ENCODE data around the gene SLC43A2.
"Not testable (repeated sequence)": the region's sequence is repeated elsewhere in the genome, so short reads cannot be mapped to it uniquely, and the experiment has no call there.

Gene SLC43A2

DNA sequence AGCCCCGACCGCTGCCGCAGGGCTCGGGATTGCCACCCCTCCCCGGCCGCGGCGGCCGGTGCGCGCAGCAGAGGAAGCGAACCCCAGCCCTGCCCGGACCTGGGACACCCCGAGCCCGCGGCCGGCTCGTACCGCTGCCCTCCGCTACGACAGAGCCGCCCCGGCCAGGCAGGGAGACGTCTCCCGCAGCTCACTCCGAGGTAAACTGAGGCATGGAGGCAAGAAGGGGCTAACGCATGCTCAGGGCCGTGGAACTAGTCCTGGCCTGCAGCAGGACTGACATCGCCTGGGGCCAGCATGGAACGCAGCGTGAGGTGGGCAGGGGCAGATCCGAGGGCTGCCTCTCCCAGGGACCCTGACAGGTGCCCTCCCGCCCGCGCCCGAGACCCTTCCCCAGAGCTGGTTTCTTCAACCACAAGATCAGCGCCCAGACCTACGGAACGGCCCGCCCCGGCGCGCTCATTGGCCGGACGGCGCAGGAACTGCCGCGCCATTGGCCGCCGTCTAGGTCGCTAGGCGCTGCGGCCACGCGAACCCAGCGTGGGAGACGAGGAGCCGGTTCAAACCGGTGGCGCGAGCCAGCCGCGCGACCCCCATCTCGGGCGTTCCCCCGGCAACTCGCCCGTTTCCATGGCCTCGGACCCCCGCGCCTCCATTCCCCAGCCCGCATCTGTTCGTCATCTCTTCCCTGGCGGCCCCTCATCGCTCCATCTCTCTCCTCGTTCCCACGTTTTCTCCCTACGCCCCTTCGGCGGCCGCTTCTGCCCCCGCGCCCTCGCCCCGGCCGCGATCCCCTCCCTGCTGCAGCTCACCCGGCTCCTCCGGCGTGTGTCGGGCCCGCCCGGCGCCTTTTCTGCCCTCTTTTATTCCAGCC, at the start of gene SLC43A2:
Gene SLC43A2, minus strand, starts transcription at position 853 of the 874 bp plus-strand sequence. CDS start 960 bp downstream, outside the sequence.
- DNase-seq = peak; percentile 98

DNA sequence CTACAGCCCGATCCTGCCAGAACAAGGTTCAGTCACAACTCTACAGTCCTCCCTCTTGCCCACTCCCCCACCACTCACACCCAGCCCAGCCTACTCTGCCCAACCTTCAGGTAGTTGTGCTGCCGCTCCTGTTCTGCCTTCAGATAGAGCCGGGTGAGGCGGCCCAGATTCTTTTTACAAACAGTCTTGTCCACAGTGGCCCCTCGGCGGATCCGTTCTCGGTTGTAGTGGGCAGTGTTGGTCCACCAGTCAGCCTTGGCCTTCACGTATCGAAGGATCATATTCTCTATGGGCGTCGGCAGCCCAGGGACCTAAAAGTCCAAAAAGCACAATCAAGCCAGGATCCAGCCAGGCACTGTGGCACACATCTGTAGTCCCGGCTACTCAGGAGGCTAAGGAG, 47.8 kb upstream of the SLC43A2 start:
- no peak for DNase-seq

DNA sequence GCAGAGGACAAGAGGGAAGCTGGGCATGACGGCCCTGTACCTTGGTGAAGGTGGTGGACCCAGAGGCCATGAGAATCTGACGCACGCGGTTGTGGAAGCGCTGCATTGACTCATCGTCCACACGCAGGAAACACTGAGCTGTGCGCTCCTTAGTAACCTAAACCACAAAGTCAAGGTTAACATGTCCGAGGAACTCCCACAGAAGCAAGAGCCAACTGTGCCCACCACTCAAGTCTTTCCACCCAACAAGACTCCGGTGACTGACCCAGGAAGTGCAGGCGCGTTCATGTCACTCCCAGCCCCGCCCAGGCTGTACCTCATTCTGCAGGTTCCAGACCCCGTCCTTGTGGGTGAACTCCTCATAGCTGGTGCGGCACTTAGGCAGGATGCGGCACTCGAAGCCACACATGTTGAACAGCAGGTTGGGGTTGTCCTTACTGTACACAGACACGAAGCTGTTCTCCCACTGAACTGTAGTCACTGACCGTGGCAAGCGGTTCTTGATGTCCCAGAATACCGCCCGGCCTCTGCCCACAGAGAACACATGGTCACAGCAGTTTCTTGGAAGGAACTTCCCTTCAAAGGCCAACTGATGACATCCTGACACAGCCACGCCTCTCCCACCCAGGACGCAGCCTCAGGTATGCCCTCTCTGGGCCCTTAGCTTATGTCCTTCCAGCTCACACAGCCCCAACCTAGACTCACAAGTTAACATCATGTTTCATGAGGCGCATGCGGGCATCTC, 44.6 kb upstream of the SLC43A2 start:
- DNase-seq = no peak

DNA sequence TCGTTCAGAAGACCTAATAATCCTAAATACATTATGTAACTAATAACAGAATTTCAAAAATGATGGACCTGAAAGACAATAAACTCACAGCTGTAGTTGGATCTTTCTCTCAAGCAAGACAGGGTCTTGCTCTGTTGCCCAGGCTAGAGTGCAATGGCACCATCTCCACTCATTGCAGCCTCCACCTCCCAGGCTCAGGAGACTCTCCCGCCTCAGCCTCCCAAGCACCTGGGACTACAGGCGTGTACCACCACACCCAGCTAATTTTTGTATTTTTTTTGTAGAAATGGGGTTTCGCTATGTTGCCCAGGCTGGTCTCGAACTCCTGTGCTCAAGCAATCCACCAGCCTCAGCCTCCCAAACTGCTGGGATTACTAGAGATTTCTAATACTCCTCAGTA, 35.3 kb upstream of the SLC43A2 start:
- DNase-seq = not testable (repeated sequence)

DNA sequence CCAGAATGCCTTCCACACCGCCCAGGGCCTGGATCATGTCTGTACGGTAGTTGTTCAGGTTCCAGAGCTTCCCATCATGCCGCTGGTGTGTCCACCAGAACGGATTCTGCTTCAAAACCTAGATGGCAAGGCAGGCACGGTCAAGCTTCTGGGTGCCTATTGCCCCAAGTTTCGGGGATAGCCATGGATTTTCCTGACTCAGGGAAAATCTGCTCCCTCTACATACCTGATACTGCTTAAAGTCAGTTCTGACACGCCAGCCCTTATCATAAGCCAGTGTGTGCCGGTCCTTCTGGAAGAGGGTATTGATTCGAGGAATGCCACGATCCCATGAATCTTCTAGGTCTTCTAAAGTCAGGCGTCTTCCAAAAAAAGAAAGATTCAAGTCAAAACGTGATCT, 32.4 kb upstream of the SLC43A2 start:
- no peak for DNase-seq

DNA sequence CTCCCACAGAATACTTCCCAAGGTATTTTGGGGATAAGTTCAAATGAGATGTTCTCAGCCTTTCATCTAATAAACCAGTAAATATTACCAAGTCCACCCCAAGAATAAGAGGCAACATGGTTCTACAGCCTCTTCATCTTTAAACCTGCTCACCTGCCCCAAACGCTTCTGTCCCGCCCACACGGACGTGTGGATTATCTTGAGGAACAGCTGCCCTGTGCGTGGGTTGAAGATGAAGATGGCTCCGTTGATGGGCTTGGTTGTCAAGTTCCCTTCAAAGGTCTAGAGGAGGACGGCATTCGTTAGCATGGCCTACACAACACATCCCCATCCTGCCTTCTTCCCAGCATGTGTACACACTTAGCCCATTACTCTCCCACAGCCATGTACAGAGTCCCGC, 29.5 kb upstream of the SLC43A2 start:
- DNase-seq = no peak

DNA sequence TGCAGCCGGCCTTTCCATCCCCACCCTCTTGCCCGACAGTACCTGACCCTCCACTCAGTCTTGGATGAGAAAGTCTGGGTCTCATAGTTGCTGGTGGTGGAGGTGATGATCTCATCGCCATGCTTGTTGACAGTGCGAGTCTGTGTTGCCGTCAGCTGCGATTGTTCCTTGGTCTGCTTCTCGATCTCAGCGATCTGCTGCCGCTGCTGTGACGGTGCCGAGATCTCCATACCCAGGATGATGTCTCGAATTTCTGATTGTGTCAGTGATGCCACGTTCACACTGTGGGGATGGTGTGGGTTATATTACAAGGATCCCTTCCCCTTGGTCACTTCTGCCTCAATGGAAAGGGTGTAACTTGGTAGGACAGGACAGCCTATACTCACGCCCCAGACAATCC, 25.1 kb upstream of the SLC43A2 start:
- DNase-seq = no peak

DNA sequence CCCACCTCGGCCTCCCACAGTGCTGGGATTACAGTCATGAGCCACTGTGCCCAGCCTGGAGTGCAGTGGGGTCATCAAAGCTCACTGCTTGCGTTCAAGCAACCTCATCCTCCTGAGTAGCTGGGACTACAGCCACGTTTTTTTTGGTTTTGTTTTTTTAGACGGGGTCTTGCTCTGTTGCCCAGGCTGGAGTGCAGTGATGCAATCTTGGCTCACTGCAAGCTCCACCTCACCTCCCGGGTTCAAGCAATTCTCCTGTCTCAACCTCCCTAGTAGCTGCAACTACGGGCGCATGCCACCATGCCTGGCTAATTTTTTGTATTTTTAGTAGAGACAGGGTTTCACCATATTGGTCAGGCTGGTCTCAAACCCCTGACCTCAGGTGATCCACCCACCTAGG, 24.2 kb upstream of the SLC43A2 start:
- not testable (repeated sequence) for DNase-seq

DNA sequence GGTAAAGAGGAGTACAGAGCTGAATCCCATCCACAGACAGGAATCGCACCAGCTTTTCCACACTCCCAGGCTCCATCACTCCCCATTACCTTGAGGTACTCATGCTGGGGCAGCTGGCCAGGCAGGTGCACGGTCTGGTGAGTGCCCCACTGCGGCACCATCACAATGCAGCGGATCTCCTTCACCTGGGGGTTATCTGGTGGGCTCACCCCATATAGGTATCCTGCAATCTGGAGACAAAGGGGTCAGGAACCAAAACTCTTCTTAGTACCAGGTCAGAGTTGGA, 22.9 kb upstream of the SLC43A2 start:
- DNase-seq = no peak

DNA sequence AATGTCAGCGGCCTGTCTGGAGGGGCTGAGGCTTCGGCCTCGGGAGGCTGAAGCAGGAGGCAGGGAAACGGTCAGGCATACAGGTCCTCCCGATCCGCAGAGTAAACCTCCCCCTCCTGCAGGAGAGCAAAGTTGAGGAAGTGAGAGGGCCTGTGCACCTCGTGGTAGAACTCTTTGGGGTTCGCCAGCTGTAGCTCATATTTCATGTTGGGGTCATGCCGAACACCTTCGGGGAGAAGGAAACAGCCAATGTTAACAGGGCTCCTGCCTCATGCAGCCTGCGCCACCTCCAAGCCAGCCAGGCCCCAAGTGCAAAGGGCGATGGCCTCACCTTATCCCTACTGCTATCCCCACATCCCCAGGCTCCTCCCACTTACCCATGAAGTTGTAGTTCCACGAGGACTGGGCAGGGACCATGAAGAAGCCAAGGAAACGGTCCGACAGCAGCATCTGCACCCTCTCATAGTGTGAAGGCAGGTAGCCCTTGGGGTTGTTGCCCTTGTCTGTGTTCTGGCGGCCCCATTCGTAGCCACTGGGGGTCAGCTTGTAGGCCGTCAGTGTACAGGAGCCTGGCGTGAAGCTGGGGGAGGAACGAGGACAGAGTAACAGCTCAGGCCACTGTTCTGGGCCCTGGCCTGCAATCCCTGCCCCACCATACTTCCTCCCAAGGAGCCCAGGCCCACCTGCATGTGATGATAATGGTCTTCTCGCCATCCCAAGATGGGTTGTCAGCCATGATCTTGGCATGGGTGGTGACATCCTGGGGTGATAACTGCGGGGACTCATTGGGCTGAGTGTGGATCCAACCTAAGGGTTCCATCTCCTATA, 22.3 kb upstream of the SLC43A2 start:
- no peak for DNase-seq

DNA sequence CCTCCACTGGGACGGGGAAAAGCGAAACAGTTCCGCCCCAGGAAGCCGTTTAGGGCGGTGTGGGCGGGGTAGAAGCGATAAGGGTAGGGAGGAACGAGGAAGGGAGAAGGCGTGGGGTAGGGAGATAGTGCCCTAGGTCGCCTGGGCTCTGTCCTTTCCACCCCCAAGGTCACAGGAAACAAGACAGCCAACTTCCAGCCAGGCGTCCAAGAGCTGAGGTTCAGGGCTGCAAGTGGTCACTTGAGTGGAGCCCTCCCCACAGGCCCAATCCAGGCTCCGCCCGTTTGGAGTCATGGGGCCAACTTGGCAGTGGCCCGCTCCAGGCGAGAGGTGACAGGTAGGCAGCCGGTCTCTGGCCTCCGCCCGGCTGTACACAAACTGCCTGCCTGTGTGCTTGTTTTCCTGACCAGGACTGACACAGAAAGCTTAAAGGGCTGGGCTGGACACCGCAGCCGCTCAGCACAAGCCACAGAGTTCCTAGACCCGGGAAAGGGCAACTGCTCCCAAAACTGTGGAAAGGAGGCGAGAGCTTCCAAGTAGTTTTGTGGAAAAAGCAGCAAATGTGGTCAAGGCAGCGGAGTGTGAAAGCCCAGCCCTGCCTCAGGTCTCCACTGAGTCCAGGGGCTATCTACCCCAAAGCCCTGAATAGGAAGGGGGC, 21.3 kb upstream of the SLC43A2 start, which contains the start of gene RILP:
Gene RILP, minus strand, starts transcription at position 23 of the 658 bp plus-strand sequence. CDS start 62 bp downstream, outside the sequence.
- peak; percentile 48 for DNase-seq

DNA sequence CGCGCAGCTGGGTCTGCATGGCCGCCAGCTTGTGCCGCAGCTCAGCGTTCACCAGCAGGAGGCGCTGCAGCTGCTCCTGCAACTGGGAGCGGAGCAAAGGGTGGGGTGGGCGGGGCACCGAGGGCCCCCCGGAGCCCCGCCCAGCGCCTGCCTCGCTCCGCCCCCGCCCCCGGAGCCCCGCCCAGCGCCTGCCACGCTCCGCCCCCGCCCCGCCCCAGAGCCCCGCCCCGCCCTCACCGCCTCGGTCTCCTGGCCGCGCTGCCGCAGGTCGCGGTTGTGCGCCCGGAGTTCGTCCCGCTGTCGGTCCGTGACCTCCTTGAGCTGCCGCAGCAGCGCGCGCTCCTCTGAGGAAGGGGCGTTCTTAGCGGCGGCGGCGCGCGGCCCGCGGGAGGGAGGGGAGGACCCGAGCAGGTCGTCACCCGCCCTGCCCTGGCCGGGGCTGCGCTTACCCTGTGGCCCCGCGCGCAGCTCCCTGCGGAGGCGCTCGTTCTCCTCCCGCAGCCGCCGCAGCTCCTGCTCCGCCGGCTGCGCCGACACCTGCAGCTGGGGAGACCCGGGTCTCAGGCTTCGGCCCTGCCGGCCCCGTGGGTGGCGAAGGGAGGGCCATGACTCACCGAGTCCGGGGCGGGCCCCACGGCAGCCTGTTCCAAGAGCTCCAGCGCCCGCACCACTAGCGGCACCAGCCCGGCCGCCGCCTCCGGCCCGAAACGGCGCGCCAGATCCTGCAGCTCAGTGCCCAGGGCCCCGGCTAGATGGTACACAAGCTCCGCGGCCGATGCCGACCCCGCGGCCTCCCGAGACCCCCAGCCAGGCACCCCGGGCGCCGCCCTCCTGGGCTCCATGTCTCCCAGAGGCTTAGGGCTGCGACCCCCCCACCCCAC, 20.6 kb upstream of the SLC43A2 start:
- DNase-seq = peak; percentile 95

DNA sequence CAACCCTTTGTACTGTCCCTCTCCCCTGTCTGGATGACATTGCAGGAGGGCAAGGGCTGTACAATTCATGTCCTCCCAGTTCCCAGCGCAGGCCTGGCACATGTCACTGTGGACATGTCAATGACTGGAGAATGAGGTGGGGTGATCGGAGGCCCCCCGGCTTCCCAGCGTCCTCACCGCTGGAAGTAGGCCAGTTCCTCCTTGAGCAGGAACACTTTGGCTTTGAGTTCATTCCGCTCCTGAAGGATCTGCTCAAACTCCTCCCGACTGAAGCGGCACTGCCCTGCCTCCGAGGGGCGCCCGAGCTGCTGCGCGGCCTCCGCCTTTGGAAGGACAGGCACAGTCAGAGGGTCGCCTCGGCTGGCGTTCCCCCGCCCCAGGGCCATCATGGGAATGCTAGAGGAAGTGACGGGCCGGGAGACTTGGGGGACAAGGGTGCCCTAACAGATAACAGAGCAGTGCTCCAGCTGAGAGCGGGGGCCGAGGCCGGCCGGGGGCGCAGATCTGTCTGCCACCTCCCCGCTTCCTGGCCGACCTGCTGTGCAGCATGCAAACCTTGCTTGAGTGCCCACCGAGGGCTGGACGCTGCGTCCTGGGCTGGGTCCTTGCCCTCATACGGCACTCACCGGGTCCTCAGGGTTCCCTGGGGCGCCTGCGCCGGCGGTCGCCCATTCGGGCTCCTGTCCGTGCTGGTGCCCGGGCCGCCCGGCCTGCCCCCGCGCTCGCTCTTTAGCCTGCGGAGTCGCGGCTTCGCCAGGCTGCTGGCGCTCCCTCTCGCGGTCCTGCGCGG, 19.7 kb upstream of the SLC43A2 start:
- peak; percentile 95 for DNase-seq

DNA sequence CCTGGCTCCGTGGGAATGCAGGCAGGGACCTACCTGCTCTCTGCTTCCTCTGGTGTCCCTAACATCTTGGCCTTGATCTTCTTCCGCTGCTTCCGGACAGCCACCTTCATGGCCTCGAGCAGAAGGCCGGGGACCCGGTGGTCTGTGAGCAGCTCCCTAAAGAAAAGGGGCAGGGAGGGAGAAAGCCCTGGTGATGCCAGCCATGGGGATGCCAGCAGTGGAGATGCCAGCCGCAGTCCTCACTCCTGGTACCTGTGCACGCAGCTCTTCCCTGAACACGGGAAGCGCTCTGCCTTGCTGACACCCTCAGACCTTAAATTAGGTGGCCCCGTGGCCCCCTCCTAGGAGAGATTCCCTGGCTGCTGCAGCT, 19.2 kb upstream of the SLC43A2 start:
- peak; percentile 7 for DNase-seq

DNA sequence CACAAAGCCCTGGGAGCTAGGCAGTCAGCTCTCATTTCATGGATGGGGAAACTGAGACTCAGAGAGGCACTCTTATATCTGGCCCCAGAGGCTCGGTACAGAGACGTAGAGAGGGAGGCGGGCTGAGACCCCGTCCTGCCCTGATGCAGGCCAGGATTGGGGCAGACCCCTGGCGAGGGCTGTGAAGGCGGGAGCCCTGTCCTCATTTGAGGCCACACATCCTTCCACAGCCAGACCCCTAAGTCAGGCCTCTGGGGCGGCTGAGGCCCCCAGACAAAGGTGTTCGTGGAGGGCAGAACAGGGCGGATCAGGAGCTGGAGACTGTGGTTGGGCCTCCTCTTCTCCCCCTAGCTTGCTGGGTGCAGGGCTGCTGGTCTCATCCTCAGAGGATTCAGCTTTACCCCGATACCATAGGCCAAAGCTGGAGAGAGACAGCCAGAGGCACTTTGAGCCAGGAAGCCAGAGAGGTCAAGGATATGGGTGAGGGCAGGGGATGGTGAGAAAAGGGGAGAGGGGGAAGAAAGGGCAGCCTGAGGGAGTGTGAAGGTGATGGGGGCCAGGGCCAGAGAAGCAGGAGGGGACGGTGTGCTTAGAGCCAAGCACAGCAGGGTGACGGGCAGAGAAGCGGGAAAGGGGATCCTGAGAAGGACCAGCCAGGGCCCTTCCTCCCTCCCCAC, 17.7 kb upstream of the SLC43A2 start:
- DNase-seq = no peak

DNA sequence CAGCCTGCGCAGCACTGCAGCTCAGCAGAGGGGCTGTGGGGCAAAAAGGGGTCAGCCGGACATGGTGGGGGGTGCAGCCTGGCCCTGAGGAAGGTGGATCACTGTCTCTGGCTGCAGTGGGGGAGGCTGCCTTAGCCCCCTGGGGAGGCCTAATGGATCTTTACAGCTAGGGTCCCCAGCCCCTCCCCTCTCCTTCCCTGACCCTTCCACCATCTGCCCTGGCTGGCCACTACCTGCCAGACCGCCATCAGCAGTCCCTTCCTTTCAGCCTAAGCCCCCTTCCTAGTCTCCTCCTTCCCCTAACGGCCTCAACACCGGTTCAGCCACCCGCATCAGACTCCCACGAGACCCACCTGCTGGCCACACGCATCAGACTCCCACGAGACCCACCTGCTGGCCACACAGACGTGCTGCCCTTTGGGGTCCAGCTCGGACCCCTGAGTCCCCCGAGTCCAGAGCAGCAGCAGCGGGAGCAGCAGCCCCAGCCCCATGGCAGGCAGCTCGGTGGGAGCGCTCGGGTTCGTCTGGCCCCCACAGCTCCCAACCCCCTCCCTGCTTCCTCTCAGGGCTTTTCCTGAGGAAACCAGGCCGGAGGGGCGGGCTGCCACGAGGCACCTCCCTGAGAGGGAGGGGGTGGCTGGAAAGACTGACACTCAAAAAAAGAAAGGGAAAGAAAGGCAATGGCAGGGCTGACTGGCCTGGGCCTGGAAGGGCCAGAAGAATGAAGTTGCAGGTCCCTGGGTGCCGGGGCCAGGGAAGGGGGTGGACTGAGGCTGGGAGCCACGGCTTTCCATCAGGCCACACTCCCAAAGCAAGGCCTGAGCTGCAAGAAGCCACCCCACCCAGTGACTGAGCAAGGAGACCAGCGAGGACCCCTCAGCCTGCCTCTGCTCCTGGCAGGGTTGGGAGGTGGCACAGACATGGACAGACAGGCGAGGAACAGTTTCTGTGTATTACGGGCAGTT, 16.9 kb upstream of the SLC43A2 start, which contains the start of gene SCARF1:
Gene SCARF1, minus strand, starts transcription at position 526 of the 965 bp plus-strand sequence. Its CDS starts 35 bp downstream, at position 491.
- DNase-seq = peak; percentile 20

DNA sequence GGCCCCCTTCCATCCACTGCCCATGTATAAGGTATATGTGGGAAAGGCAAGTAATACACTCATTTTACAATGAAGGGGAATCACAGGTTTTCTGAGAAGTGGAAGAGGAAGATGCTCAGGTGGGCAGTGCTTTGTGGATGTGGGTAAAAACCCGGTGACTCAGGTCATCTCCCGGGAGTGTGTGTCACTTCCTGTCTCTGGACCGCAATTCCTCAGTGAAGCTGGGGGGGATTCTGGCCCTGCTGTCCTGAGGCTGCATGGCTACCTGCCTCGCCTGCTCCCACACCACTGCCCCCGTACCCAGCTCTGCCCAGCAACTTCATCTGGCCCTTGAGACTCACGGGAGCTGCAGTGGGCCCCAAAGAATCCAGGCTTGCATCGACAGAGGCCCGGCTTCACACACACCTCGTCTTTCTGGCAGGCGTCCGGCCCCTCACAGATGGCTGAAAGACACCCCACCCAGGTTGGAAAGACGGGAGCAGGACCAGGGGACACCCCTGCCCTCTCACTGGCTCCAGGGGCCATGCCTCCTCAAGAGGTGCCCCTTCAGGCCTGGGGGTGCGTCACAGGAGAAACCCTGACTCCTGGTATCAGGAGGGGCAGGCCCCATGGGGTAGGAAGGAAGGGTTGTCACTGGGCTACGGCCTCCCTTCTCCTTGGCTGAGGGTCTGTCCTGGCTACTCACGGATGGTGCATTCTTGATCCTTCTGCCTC, 16.0 kb upstream of the SLC43A2 start:
- DNase-seq = no peak

DNA sequence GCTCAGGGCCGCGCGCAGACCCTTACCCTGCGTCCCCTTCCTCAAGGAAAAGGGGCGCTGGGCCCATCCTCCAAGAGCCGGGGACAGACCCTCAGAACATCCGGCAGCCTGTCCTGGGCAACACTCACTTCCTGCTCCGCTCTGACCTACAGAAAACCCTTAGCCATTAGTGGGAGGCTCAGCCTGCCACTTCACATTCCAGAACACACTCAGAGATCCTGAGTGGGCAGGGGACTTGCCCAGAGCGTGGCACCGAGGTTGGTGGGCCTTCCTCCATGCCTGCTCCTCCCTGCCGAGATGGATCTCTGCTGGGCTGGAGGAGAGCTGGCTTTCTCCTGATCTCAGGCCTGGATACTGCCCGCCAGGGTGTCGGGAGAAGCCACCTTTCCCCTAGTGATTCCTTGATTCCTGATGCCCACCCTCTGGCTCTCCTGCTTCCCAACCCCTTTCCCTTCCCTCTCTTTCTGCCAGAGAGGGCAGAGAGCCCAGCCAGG, 15.4 kb upstream of the SLC43A2 start:
- DNase-seq = peak; percentile 28

Data from retina (tissue), 1 donor.